Right ventricle myocardium superior (tissue), 1 donor: Measurements from ENCODE around the gene NXPE3. TPM values are rescaled to one million over a fixed set of nuclear protein-coding genes. Genes with fewer than 3 reads are reported as not detected.
A peak's percentile ranks its signal among the peaks of the same experiment; 100 is the strongest.

Experiments used
- ATAC-seq: fragments of 200-7000 bp; cut with Tn5 transposase; one replicate; pipeline ENCODE4 v1.9.1; 2020; ENCODE audit warnings: mild to moderate bottlenecking; ENCODE audit not compliant: poor library complexity
- DNase-seq: peaks from one replicate; pipeline ENCODE4 v3.0.0-alpha.2; 2020
- intact Hi-C: fragments of 100-400 bp; cut with DNase I; formaldehyde crosslinking; loops from one replicate; pipeline ENCODE4 v1.11.2; 2022
- total RNA-seq: library from RNA; stranded (reverse); fragmentation: NEBNext Ultra II Directional; extraction: Animal tissue kit (Norgen Biotek cat#: 25700); gene quantifications from one replicate; pipeline ENCODE4 v1.2.1, GENCODE V29; 2021
- donor health status: DM: no; HTN: yes; CAD: no; lungs with severe emphysema.

Gene NXPE3
- total RNA-seq, 1 donor from 2014 or later: 45.5 TPM

DNA sequence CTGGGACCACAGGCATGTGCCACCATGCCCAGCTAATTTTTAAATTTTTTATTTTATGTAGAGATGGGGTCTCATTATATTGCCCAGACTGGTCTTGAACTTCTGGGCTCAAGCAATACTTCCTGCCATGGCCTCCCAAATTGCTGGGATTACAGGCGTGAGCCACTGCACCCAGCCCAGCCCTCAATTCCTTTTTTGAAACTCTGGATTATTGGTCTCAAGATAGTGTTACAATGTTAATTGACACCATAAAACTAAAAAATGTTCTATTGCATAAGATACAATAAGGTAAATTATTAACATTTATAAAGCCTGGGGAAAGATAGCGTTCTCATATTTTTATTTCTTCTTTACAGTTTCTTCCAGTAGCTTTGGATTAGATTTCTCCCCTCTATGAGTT is 66.4 kb downstream of the NXPE3 start:
- no peak for ATAC-seq
- intact Hi-C loops: no loop called here

DNA sequence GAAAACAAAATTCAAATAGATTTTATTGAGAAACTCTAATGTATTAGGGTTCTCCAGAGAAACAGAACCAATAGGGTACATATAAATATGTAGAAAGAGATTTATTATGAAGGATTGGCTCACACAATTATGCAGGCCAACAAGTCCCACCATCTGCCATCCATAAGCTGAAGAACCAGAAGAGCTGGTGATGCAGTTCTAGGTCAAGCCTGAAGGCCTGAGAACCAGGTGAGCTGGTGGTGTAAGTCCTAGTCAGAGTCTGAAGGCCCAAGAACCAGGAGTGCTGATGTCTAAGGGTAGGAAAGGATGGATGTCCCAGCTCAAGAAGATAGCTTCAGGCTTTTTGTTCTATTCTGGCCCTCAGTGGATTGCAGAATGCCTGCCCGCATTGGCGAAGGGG is 67.7 kb downstream of the NXPE3 start:
- DNase-seq (no peak), ATAC-seq (no peak)
- intact Hi-C loops: no loop called here

More for the DNA sequence above, 66.4 kb downstream of the NXPE3 start:
- no peak for DNase-seq

DNA sequence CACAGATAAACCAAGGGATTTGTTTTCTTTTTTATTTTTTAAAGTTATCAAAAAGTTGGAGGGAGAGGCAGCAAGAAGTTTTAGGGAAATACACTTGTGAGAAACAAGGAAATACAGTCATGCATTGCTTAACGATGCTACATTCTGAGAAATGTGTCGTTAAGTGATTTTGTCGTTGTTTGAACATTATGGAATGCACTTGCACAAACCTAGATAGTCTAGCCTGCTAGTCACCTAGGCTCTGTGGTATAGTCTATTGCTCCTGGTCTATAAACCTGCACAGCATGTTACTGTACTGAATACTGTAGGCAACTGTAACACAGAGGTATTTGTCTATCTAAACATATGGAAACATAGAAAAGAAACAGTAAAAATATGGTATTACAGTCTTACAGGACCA is 68.3 kb downstream of the NXPE3 start:
- intact Hi-C loops: no loop called here
- DNase-seq: no peak
- ATAC-seq: no peak

DNA sequence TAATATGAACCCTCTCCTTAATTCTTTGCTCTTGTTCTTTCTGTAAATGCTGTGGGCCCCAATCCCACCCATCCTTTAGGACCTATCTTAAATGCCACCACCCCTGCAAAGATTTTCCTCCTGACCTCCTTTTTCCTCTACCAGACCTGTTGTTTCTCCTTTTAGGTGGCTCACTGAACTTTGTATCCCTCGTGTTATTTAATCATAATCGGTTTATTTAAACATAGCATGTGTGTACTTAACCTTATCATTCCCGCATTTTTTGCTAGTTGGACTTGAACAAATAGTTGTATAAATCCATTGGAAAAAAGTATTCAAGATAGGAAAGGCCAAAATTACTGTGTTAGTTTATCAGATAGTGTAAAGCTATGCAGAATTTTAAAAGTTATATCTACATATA is 69.3 kb downstream of the NXPE3 start:
- intact Hi-C loops: loop anchor here (2.0 kb wide), 1 partner anchor 20 kb away; no protein-coding TSS in a partner anchor
- ATAC-seq (no peak), DNase-seq (no peak)

DNA sequence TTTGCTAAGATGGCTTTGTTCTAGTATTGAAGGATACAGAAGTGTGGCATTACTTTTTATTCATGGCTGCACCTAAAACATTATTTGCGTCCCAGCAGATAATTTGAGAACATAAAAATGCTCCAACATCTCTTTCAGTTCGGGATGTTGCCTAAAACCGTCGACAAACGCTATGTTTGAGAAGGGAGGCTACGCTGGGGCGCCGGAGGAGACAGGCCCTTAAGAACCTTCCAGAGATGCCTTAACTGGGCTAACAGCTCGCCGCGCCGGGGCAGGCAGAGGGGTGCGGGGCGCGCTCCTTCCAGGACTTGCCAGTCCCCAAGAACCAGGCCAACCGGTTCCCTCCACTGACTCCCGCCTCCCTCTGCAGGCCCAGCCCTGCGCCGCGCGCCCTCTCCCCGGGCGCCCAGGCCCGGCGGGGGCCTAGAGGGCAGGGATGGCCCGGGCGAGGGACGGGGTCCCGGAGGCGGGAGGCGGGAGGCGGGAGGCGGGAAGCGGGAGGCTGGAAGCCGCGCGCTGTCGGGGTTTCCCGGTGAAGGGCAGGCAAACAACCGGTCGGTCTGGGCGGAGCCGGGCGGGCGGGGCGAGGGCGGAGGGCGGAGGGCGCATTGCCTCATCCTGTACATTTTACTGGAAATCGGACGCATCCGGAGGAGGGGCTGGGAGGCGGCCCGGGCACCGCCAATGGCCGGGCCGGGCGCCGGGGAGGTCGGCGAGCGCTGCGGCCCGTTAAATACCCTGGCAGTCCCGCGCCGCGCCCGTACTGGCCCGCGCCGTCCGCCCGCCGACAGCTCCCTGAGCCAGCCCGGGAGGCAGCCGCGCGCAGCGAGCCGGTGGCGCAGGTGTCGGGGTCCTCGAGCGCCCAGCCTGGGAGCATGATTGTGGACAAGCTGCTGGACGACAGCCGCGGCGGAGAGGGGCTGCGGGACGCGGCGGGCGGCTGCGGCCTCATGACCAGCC is 70.0 kb downstream of the NXPE3 start, which contains the start of gene NFKBIZ:
NFKBIZ (plus strand) TSS at position 761 of the 960 bp plus-strand sequence; CDS start at position 876, 115 bp downstream.
- intact Hi-C loops: loop anchor here (2.0 kb wide), 1 partner anchor 20 kb away; no protein-coding TSS in a partner anchor
- ATAC-seq (peak; percentile 95), DNase-seq (peak; percentile 98)

DNA sequence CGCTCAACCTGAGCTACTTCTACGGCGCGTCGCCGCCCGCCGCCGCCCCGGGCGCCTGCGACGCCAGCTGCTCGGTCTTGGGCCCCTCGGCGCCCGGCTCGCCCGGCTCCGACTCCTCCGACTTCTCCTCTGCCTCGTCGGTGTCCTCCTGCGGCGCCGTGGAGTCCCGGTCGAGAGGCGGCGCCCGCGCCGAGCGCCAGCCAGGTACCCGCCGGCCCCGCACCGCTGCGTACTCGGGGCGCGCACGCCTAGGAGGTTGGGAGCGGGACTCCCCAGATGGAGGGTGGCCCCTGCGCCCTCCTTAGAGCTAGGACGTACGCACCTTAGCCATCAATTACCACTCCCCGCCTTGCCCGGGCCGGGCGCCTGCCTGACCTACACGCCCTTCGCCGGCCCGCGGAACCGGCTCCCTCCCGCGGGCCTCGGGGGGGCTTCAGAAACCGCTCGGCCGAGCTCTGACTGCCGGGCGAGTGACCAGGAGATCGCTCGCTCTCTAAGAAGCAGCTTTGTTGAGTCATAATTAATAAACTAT is 70.8 kb downstream of the NXPE3 start:
- ATAC-seq (peak; percentile 53), DNase-seq (peak; percentile 70)
- intact Hi-C loops: loop anchor here (2.0 to 5.0 kb wide), 2 partner anchors 21 to 37 kb away; no protein-coding TSS in a partner anchor

DNA sequence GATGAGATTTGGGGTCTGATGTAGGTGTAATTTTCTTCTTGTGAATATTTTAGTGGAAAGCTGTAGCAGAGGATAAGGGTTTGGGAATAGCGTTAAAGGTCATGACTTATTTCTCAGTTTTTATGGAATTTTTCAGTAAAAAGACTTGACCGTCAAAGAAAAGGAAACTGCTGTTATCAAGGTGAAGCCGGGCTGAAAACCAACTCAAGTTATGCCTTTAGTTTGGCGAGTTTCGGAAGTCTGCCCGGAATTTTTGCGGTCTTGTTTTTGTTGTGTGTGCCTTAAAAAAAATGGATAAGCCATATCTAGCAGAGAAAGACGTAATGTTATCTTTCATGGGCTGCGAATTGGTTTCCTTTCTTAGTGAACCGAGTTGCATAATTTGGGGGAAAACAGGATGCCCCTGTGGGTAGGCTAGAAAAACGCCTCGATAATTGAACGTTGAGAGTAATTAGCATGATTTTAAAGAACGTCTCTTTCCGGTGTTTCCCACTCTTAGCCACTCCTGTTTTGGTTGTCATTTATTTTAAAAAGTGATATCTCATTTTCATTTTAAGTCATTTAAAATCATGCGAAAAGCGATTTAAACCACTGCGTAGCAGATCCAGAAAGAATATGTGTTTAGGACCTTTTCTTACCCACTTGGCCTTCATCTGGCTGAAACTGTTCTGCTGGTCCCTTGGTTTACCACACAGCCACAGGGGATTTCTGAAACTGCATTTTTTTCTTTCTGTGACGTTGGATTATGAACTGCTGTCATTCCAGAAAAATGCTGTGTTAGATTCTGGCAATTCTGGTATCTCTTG is 71.4 kb downstream of the NXPE3 start:
- ATAC-seq (no peak), DNase-seq (no peak)
- intact Hi-C loops: loop anchor here (5.0 kb wide), 1 partner anchor 38 kb away; no protein-coding TSS in a partner anchor

DNA sequence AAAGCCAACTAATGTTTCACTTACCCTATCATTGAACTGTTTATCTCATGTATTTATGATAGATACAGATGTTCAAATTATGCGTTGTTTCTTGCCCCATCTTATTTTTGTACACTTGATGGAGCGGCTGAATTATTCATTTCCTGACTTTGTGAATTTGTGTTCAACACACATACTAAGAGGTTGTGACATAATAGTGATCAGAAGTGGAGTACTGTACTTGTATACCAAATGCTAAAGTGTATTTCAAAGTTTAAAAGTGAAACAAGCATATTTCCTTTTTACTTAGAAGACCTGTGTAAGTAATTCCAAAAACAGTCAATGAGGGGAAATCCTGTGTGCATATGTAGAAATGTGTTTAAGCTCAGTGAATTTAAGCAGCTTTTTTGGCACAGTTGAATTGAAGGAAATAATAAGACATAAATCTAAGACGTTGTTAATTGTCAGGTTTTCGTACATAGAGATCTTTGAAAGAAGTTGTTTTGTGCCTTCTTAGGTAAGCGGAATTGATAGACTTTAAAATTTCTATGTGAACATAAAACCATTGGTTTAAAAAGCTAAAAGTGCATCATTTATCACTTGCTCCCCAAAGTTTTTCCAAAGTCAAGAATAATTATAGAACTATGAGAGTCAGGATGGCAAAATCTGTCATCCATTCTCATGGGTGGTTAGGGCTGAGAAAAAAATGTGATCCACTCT is 72.2 kb downstream of the NXPE3 start:
- DNase-seq (no peak), ATAC-seq (no peak)
- intact Hi-C loops: loop anchor here (5.0 kb wide), 1 partner anchor 39 kb away; no protein-coding TSS in a partner anchor

DNA sequence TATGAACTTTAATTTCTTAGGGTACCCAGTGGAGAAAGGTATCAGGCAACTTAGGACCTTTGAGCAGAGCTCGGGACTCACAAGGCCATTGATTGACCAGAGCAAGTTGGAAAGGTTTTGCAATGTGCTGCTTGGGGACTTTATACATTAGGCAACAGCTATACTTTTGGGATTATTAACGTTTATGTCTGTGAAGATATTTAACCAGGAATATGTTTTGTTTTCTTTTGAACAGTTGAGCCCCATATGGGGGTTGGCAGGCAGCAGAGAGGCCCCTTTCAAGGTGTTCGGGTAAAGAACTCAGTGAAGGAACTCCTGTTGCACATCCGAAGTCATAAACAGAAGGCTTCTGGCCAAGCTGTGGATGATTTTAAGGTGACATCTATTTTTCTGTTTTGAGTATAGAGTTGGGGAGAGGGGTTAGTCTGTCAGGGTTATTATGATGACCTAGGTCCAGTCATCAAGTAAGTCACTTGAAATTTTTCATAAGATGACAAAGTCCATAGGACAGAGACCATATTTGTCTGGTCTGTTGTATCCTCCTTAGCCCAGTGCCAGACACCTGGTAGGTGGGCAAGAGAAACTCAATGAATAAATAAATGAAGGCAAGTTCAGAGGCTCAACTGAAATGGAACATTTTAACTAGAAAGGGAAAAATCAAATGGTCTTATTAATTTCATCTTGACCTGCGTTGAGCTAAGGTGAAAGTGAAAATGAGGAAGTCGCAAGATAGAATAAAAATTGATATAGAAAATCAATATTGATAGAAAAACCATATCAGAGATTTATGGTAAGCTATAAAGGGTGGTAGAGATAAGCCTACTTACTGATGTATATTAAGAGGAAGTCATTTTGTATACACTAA is 73.1 kb downstream of the NXPE3 start:
- DNase-seq: no peak
- no peak for ATAC-seq
- intact Hi-C loops: loop anchor here (5.0 kb wide), 1 partner anchor 40 kb away; no protein-coding TSS in a partner anchor

DNA sequence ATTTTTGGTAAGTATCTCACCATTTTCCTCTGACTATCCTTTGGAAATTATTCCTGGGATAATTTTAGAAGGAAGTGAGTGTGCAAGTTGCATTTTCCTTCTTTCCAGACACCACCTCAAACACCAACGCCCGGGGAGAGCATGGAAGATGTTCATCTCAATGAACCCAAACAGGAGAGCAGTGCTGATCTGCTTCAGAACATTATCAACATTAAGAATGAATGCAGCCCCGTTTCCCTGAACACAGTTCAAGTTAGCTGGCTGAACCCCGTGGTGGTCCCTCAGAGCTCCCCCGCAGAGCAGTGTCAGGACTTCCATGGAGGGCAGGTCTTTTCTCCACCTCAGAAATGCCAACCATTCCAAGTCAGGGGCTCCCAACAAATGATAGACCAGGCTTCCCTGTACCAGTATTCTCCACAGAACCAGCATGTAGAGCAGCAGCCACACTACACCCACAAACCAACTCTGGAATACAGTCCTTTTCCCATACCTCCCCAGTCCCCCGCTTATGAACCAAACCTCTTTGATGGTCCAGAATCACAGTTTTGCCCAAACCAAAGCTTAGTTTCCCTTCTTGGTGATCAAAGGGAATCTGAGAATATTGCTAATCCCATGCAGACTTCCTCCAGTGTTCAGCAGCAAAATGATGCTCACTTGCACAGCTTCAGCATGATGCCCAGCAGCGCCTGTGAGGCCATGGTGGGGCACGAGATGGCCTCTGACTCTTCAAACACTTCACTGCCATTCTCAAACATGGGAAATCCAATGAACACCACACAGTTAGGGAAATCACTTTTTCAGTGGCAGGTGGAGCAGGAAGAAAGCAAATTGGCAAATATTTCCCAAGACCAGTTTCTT is 74.2 kb downstream of the NXPE3 start:
- no peak for DNase-seq
- intact Hi-C loops: loop anchor here (5.0 kb wide), 1 partner anchor 41 kb away; no protein-coding TSS in a partner anchor
- ATAC-seq: no peak

DNA sequence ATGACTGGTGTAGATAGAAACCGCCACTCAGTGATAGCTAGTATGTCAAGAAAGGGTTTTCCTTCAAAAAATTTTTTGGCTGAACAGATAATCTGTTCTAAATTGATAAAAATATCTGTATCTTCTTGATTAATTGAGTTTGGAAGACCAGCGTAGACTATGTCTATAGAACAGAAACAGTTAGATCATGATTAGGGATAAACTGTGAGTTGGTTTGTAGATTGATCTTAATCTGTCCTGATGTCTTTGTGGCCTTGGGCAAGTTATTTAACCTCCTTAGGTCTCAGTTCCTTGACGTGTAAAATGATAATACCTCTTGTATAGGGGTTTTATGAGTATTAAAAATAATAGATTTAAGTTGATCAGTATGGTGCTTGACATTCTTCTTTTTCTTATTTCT is 75.0 kb downstream of the NXPE3 start:
- DNase-seq (no peak), ATAC-seq (no peak)
- intact Hi-C loops: loop anchor here (5.0 kb wide), 1 partner anchor 42 kb away; no protein-coding TSS in a partner anchor

DNA sequence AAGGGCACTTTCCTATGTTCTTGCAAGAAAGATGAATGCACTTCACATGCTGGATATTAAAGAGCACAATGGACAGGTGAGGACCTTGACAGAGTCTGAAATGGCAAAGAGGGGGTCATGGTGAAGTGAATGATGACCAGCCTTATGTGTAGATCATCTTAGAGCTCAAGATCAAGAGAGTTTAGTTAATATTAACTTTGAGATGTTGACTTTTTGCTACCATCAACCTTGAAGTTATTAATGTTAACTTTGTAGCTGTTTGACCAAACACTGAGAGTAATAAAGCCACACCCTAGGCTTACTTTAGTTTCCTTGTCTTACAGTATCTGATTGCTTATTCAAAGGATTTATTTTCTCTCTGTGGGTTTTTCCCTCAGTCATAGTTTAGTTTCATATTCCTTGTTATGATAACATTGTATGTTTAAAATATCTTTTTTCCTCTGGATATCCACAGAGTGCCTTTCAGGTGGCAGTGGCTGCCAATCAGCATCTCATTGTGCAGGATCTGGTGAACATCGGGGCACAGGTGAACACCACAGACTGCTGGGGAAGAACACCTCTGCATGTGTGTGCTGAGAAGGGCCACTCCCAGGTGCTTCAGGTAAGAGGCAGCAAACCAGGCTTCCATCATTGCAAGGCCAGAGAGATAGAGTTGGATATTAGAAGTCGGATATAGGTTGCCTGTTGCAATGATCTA is 75.7 kb downstream of the NXPE3 start:
- ATAC-seq: no peak
- intact Hi-C loops: loop anchor here (5.0 kb wide), 1 partner anchor 42 kb away; no protein-coding TSS in a partner anchor
- DNase-seq: no peak

DNA sequence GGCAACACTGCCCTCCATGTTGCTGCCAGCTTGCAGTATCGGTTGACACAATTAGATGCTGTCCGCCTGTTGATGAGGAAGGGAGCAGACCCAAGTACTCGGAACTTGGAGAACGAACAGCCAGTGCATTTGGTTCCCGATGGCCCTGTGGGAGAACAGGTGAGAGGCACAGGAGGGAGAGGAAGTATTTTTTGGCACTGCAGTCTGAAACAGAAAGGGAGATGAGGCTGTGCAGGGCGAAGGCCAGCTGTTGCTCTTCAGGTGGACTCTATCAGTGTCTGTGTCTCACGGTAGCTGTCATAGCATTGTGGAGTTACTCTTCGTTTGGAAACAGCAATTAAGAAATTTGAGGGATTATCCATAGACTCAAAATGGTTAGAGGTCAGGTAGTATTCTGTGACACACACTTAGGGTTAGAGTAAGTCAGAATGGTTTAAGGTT is 78.3 kb downstream of the NXPE3 start:
- DNase-seq (no peak), ATAC-seq (no peak)
- intact Hi-C loops: no loop called here

DNA sequence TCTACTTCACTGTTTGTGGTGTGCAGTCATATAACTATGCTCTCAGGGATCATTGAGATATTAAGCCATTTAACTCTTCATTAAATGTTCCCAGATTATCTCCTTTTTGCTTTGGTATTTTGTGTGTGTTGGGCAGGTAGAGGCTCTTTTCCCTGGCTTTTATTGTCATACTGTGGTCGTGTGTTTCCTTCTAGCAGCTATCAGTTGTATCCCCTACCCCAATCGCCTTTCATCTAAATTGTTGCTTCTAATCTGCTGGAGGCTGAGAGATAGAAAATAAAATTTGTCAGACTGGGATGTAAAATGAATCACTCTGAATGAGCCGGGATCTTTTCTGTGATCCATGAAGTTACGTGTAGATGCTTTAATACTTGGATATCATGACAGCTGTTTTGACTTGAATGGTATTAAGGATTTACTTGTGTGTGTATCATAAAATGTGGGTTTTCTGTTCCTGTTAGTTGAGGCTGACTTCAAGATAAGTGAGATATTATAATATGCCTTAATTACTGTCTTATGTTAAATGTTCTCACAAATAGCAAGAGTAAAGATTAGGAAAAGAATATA is 79.5 kb downstream of the NXPE3 start:
- no peak for DNase-seq
- no peak for ATAC-seq
- intact Hi-C loops: no loop called here

DNA sequence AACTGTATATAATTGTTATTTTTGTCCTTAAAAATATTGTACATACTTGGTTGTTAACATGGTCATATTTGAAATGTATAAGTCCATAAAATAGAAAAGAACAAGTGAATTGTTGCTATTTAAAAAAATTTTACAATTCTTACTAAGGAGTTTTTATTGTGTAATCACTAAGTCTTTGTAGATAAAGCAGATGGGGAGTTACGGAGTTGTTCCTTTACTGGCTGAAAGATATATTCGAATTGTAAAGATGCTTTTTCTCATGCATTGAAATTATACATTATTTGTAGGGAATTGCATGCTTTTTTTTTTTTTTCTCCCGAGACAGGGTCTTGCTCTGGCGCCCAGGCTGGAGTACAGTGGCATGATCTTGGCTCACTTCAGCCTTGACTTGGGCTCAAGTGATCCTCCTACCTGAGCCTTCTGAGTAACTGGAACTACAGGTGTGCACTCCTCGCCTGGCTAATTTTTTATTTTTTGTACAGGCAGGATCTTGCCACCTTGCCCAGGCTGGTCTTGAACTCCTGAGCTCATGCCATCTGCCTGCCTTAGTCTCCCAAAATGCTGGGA is 81.0 kb downstream of the NXPE3 start:
- no peak for DNase-seq
- no peak for ATAC-seq
- intact Hi-C loops: no loop called here
